ENCODE results near the gene CBLB. TPM values are rescaled to one million over a fixed set of nuclear protein-coding genes. Genes with fewer than 3 reads are reported as not detected.

The CBLB gene
- total RNA-seq, 1 donor from 2014 or later, result 57.0 TPM

- no peak overlapping the region for H3K4me3 Mint-ChIP-seq
- H3K4me1 Mint-ChIP-seq (ENCODE audit: unreplicated experiment), result peaks cover 7% of the 10 kb centered on the region
- peaks cover 48% of the 10 kb centered on the region for H3K36me3 Mint-ChIP-seq
- no peak for DNase-seq (ENCODE audit: extremely low spot score, unreplicated experiment)
- H3K9me3 Mint-ChIP-seq, result no peaks in the 10 kb centered on the region
- no peak overlapping the region for H3K27ac Mint-ChIP-seq
- no peaks in the 10 kb centered on the region for H3K27me3 Mint-ChIP-seq
- TF ChIP-seq, protein P1, sequence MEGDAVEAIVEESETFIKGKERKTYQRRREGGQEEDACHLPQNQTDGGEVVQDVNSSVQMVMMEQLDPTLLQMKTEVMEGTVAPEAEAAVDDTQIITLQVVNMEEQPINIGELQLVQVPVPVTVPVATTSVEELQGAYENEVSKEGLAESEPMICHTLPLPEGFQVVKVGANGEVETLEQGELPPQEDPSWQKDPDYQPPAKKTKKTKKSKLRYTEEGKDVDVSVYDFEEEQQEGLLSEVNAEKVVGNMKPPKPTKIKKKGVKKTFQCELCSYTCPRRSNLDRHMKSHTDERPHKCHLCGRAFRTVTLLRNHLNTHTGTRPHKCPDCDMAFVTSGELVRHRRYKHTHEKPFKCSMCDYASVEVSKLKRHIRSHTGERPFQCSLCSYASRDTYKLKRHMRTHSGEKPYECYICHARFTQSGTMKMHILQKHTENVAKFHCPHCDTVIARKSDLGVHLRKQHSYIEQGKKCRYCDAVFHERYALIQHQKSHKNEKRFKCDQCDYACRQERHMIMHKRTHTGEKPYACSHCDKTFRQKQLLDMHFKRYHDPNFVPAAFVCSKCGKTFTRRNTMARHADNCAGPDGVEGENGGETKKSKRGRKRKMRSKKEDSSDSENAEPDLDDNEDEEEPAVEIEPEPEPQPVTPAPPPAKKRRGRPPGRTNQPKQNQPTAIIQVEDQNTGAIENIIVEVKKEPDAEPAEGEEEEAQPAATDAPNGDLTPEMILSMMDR (conservative IDR thresholded peaks at IDR 0.05), result no peak
Measured at GRCh38 chr3:105715372-105715771, 153.4 kb downstream of the CBLB start.

DNA sequence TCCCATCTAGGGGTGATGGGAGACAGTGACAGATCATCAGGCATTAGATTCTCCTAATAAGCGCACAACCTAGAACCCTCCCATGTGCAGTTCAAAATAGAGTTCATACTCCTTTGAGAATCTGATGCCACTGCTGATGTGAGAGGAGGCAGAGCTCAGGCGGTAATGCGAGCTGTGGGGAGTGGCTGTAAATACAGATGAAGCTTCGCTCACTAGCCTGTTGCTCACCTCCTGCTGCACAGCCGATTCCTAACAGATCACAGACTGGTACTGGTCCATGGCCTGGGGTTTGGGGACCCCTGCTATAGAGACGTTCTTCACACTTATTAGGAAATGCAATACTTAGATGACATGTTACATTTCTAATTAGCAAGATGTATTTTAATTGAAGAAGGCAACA, 154.4 kb downstream of the CBLB start:
- Mint-ChIP-seq H3K27ac (no peak overlapping the region), H3K9me3 (peaks cover 6% of the 10 kb centered on the region), H3K4me1 (ENCODE audit: unreplicated experiment) (peaks cover 7% of the 10 kb centered on the region), H3K27me3 (no peaks in the 10 kb centered on the region), H3K4me3 (no peak overlapping the region), H3K36me3 (peaks cover 51% of the 10 kb centered on the region)
- TF ChIP-seq, protein P1 (conservative IDR thresholded peaks at IDR 0.05), result no peak
- no peak for DNase-seq (ENCODE audit: extremely low spot score, unreplicated experiment)

DNA sequence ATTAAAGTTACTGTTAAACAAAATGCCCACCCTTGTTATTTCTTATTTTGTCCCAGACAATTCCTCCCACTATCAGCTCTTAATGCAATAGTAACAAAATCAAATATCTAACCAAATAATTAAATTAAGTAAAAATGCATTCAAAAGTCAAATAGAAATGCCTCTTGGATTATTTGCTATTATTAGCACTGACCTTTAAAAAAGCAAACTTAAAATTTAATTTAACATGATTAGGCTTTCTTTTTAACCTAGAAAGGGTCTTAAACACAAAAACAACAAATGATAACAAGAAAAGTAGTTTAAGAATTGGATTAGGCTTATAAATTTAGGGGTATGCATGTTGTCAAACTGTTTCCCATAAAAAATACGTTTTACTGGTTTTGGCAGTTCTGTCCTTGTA, 159.8 kb downstream of the CBLB start:
- DNase-seq (ENCODE audit: extremely low spot score, unreplicated experiment), result no peak
- Mint-ChIP-seq H3K27ac (no peak overlapping the region), H3K36me3 (peaks cover 31% of the 10 kb centered on the region), H3K4me3 (no peak overlapping the region), H3K27me3 (no peaks in the 10 kb centered on the region), H3K9me3 (peaks cover 6% of the 10 kb centered on the region), H3K4me1 (ENCODE audit: unreplicated experiment) (no peaks in the 10 kb centered on the region)
- TF ChIP-seq, protein P1 (conservative IDR thresholded peaks at IDR 0.05), result no peak

GRCh38 chr3:105707009-105707408, 161.8 kb downstream of the CBLB start:
- Mint-ChIP-seq H3K4me1 (ENCODE audit: unreplicated experiment) (no peaks in the 10 kb centered on the region), H3K27ac (no peak overlapping the region), H3K27me3 (no peaks in the 10 kb centered on the region), H3K36me3 (peaks cover 39% of the 10 kb centered on the region), H3K9me3 (peaks cover 6% of the 10 kb centered on the region), H3K4me3 (no peak overlapping the region)
- no peak for DNase-seq (ENCODE audit: extremely low spot score, unreplicated experiment)
- TF ChIP-seq, protein P1 (conservative IDR thresholded peaks at IDR 0.05), result no peak

DNA sequence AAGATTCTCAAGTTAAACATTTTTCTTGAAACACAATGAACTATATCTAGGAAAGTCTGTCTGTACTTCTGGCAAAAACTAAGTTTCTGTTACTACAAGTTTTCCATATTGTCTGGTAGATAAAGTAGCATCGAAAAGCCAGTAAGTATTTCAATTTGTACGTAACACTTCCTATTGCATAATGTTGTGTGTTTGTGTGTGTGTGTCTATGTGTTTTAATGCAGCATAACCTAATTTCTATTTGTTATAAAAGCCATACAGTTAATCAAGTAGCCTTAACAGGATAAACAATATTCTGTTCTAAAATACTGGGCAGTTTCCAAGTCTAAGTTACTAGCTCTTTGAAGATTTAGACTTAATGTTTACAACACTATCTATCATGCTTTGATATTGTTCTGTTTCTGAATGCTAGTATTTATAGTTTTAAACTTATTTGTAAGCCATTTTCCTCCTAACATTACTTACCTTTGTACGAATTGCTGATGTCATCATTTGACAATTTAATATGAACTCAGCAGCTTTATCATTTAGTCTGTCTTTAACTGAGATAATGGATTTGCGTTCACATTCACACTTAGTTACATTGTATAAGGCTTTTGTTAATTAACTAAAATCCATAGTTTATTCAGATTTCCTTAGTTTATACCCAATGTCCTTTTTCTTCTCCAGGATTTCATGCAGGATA, 163.9 kb downstream of the CBLB start:
- Mint-ChIP-seq H3K9me3 (peaks cover 2% of the 10 kb centered on the region), H3K4me1 (ENCODE audit: unreplicated experiment) (no peaks in the 10 kb centered on the region), H3K4me3 (no peak overlapping the region), H3K27me3 (no peaks in the 10 kb centered on the region), H3K27ac (no peak overlapping the region), H3K36me3 (peaks cover 42% of the 10 kb centered on the region)
- TF ChIP-seq, protein P1 (conservative IDR thresholded peaks at IDR 0.05), result no peak
- DNase-seq (ENCODE audit: extremely low spot score, unreplicated experiment), result no peak
